IMR-90 (cell line): Measurements from ENCODE around the gene TTLL9. TPM values are rescaled to one million over a fixed set of nuclear protein-coding genes. Genes with fewer than 3 reads are reported as not detected.

Source experiments
- ATAC-seq: fragments of 200-7000 bp; cut with Tn5 transposase; 2 replicates; pipeline ENCODE4 v1.9.1; 2020; ENCODE audit warnings: low read depth, mild to moderate bottlenecking, moderate library complexity
- BruUV-seq: library from RNA; stranded (reverse); fragments of 400-500 nt; replicated peaks from 2 replicates; lab custom pipeline; 2021; lab: Mats Ljungman, UMichigan
- CTCF ChIA-PET: fragments of 300-600 bp; formaldehyde crosslinking; extraction: SDS; loops from one replicate; lab custom pipeline; 2021; ENCODE audit warnings: antibody characterized with exemption; lab: Yijun Ruan, JAX
- POLR2A ChIA-PET: fragments of 300-600 bp; sonication (Branson Sonifier 250); formaldehyde crosslinking; loops from one replicate; lab custom pipeline; 2022; ENCODE audit warnings: antibody characterized with exemption; ENCODE audit not compliant: unreplicated experiment; lab: Charles Lee
- DNase-seq: peaks from one replicate; pipeline ENCODE4 v3.0.0; 2013
- H2AFZ ChIP-seq: replicated peaks from 2 replicates; pipeline ENCODE3; 2013; ENCODE audit warnings: low read length, mild to moderate bottlenecking; ENCODE audit not compliant: poor library complexity
- H2AK5ac ChIP-seq: 2 replicates; pipeline ENCODE4 v1.6.1; 2013; ENCODE audit warnings: low read depth, low read length, inconsistent platforms
- H2AK9ac ChIP-seq: replicated peaks from 2 replicates; pipeline ENCODE3; 2013; ENCODE audit warnings: mild to moderate bottlenecking, low read depth, low read length, moderate library complexity; ENCODE audit not compliant: poor library complexity
- H2BK120ac ChIP-seq: 2 replicates; pipeline ENCODE4 v1.6.1; 2013; ENCODE audit warnings: low read depth, low read length, inconsistent platforms
- H2BK15ac ChIP-seq: 3 replicates; pipeline ENCODE4 v1.6.1; 2013; ENCODE audit warnings: low read depth, low read length, inconsistent platforms
- H2BK20ac ChIP-seq: 2 replicates; pipeline ENCODE4 v1.6.1; 2013; ENCODE audit warnings: low read depth, mild to moderate bottlenecking, inconsistent platforms, low read length, moderate library complexity
- H2BK5ac ChIP-seq: 2 replicates; pipeline ENCODE4 v1.6.1; 2013; ENCODE audit warnings: mild to moderate bottlenecking, low read depth, low read length, inconsistent platforms; ENCODE audit not compliant: poor library complexity, severe bottlenecking
- H3K14ac ChIP-seq: replicated peaks from 2 replicates; pipeline ENCODE4 v1.6.1; 2013; ENCODE audit warnings: low read depth, low read length, inconsistent platforms
- H3K18ac ChIP-seq: 2 replicates; pipeline ENCODE4 v1.6.1; 2013; ENCODE audit warnings: low read depth, low read length, control low read depth
- H3K23ac ChIP-seq: 2 replicates; pipeline ENCODE4 v1.6.1; 2013; ENCODE audit warnings: low read depth, low read length, inconsistent platforms
- H3K27ac ChIP-seq: 2 replicates; pipeline ENCODE4 v1.5.1; 2013; ENCODE audit warnings: mild to moderate bottlenecking, control low read depth, low read length; ENCODE audit not compliant: insufficient read depth
- H3K27me3 ChIP-seq: 2 replicates; pipeline ENCODE4 v1.6.1; 2013; ENCODE audit warnings: low read length; ENCODE audit not compliant: control insufficient read depth, insufficient read depth
- H3K36me3 ChIP-seq: 2 replicates; pipeline ENCODE4 v1.6.1; 2013; ENCODE audit warnings: low read length, mixed read lengths; ENCODE audit not compliant: control insufficient read depth, insufficient read depth
- H3K4ac ChIP-seq: 2 replicates; pipeline ENCODE4 v1.6.1; 2013; ENCODE audit warnings: low read depth, low read length, inconsistent platforms
- H3K4me1 ChIP-seq: 2 replicates; pipeline ENCODE4 v1.6.1; 2013; ENCODE audit warnings: low read length, mixed read lengths; ENCODE audit not compliant: control insufficient read depth, insufficient read depth
- H3K4me2 ChIP-seq: 2 replicates; pipeline ENCODE4 v1.6.1; 2013; ENCODE audit warnings: low read depth, mild to moderate bottlenecking, control low read depth, low read length, moderate library complexity
- H3K4me3 ChIP-seq: 2 replicates; pipeline ENCODE4 v1.5.1; 2013; ENCODE audit warnings: low read depth, mild to moderate bottlenecking, control low read depth, low read length, moderate library complexity; ENCODE audit not compliant: insufficient read depth
- H3K56ac ChIP-seq: 2 replicates; pipeline ENCODE4 v1.6.1; 2013; ENCODE audit warnings: low read length, inconsistent platforms; ENCODE audit not compliant: insufficient read depth; ENCODE audit errors: extremely low read depth
- H3K79me1 ChIP-seq, 2 experiments: 2 replicates each; pipeline ENCODE4 v1.6.1; 2013; ENCODE audit warnings: low read length in 2 of 2, inconsistent platforms in 1 of 2, low read depth in 1 of 2
- H3K9ac ChIP-seq: 2 replicates; pipeline ENCODE4 v1.6.1; 2013; ENCODE audit warnings: low read depth, low read length, control low read depth
- H3K9me1 ChIP-seq: 2 replicates; pipeline ENCODE4 v1.6.1; 2013; ENCODE audit warnings: low read length, inconsistent platforms; ENCODE audit not compliant: insufficient read depth
- H3K9me3 ChIP-seq: 2 replicates; pipeline ENCODE4 v1.6.1; 2013; ENCODE audit warnings: low read length; ENCODE audit not compliant: control insufficient read depth, insufficient read depth
- H4K20me1 ChIP-seq: 2 replicates; pipeline ENCODE4 v1.6.1; 2013; ENCODE audit warnings: low read length, inconsistent platforms; ENCODE audit not compliant: insufficient read depth
- H4K5ac ChIP-seq: 2 replicates; pipeline ENCODE4 v1.6.1; 2013; ENCODE audit warnings: mild to moderate bottlenecking, low read depth, low read length, control low read depth
- H4K8ac ChIP-seq, 2 experiments: 2 replicates each; pipeline ENCODE4 v1.6.1; 2013; ENCODE audit warnings: low read depth in 2 of 2, low read length in 2 of 2, control low read depth in 1 of 2, inconsistent platforms in 1 of 2
- H4K91ac ChIP-seq: 2 replicates; pipeline ENCODE4 v1.6.1; 2013; ENCODE audit warnings: low read depth, low read length, inconsistent platforms; ENCODE audit not compliant: insufficient read depth
- BHLHE40 ChIP-seq: fragments of 150-350 bp; IDR thresholded peaks from 2 replicates; pipeline ENCODE4 v1.6.1; 2016; ENCODE audit warnings: mild to moderate bottlenecking, low read depth, low read length
- CEBPB ChIP-seq: IDR thresholded peaks from 2 replicates; pipeline ENCODE4 v1.6.1; 2012; ENCODE audit warnings: low read depth, low read length, improper control_type of control experiment
- CHD1 ChIP-seq: IDR thresholded peaks from 2 replicates; pipeline ENCODE4 v1.6.1; 2012; ENCODE audit warnings: low read depth, low read length, improper control_type of control experiment
- CTCF ChIP-seq: conservative IDR thresholded peaks from 2 replicates; pipeline ENCODE4 v1.5.1; 2012; ENCODE audit warnings: mild to moderate bottlenecking, low read depth, low read length, improper control_type of control experiment
- ELK1 ChIP-seq: fragments of 150-350 bp; IDR thresholded peaks from 2 replicates; pipeline ENCODE4 v1.6.1; 2016; ENCODE audit warnings: low read depth, mild to moderate bottlenecking, low read length, moderate library complexity, borderline replicate concordance
- FOS ChIP-seq: fragments of 150-350 bp; IDR thresholded peaks from 2 replicates; pipeline ENCODE4 v1.6.1; 2016; ENCODE audit warnings: low read depth, low read length
- MAFK ChIP-seq: IDR thresholded peaks from 2 replicates; pipeline ENCODE4 v1.6.1; 2012; ENCODE audit warnings: low read depth, low read length, improper control_type of control experiment
- MAZ ChIP-seq: IDR thresholded peaks from 2 replicates; pipeline ENCODE4 v1.6.1; 2012; ENCODE audit warnings: low read depth, mild to moderate bottlenecking, low read length, improper control_type of control experiment, moderate library complexity, borderline replicate concordance
- MXI1 ChIP-seq: IDR thresholded peaks from 2 replicates; pipeline ENCODE4 v1.6.1; 2012; ENCODE audit warnings: low read depth, mild to moderate bottlenecking, low read length, moderate library complexity, borderline replicate concordance
- NFE2L2 ChIP-seq: fragments of 150-350 bp; IDR thresholded peaks from 2 replicates; pipeline ENCODE4 v1.6.1; 2016; ENCODE audit warnings: low read depth, mild to moderate bottlenecking, low read length
- POLR2A ChIP-seq: IDR thresholded peaks from 2 replicates; pipeline ENCODE4 v1.6.1; 2012; ENCODE audit warnings: mild to moderate bottlenecking, low read depth, low read length
- RAD21 ChIP-seq: IDR thresholded peaks from 2 replicates; pipeline ENCODE4 v1.6.1; 2012; ENCODE audit warnings: low read length, improper control_type of control experiment
- RCOR1 ChIP-seq: IDR thresholded peaks from 2 replicates; pipeline ENCODE4 v1.6.1; 2012; ENCODE audit warnings: mild to moderate bottlenecking, low read length, improper control_type of control experiment; ENCODE audit not compliant: insufficient replicate concordance
- RFX5 ChIP-seq: IDR thresholded peaks from 2 replicates; pipeline ENCODE4 v1.8.0; 2012; ENCODE audit warnings: low read depth, mild to moderate bottlenecking, low read length, moderate library complexity
- SMC3 ChIP-seq: fragments of 150-350 bp; IDR thresholded peaks from 2 replicates; pipeline ENCODE4 v1.6.1; 2016; ENCODE audit warnings: low read depth, mild to moderate bottlenecking, antibody characterized with exemption, low read length, moderate library complexity
- USF2 ChIP-seq: fragments of 150-350 bp; IDR thresholded peaks from 2 replicates; pipeline ENCODE4 v1.6.1; 2017; ENCODE audit warnings: mild to moderate bottlenecking, antibody characterized with exemption, low read length, low read depth
- WGBS, 2 experiments: methylation state at CpG; one replicate each; pipeline versions ENCODE4 v1.1.5 to v1.1.7; 2013; ENCODE audit warnings: missing lambda C conversion rate in 2 of 2; ENCODE audit not compliant: insufficient read length in 1 of 2; ENCODE audit errors: extremely low coverage in 2 of 2; 5-methylcytosine and 5-hydroxymethylcytosine counted together
- dilution Hi-C: fragments of 300-500 bp; cut with HindIII; formaldehyde crosslinking; loops from one replicate; pipeline ENCODE4 v1.14.3; 2018; ENCODE audit warnings: low sequenced_read_pairs; ENCODE audit not compliant: unreplicated experiment
- in situ Hi-C: fragments of 300-500 bp; cut with MboI; formaldehyde crosslinking; loops from 3 replicates; pipeline ENCODE4 v1.14.3; 2019; ENCODE audit warnings: low sequenced_read_pairs, inconsistent platforms, mixed read lengths
- intact Hi-C: fragments of 100-400 bp; cut with micrococcal nuclease; formaldehyde crosslinking; loops from 2 replicates; pipeline ENCODE4 v1.10.0; 2022
- polyA plus RNA-seq, 3 experiments: library from polyadenylated mRNA; depleted of rRNA; stranded (reverse); fragments of >200 nt; gene quantifications; 2 replicates each; pipeline ENCODE4 v1.2.3, GENCODE V29; 2012; ENCODE audit warnings: low replicate concordance in 1 of 3
- total RNA-seq: library from RNA; depleted of rRNA; stranded (reverse); fragments of >200 nt; gene quantifications from 2 replicates; pipeline ENCODE4 v1.2.3, GENCODE V29; 2012

The TTLL9 gene
- total and polyA plus RNA-seq, 2 of the 4 experiments (the other 2 are of a cell fraction) = not detected

- H2AK9ac ChIP-seq = no peak overlapping the region
- H3K4ac ChIP-seq = no peak overlapping the region
- no peak overlapping the region for H4K91ac ChIP-seq
- peaks cover 2% of the 10 kb centered on the region; the same call in 1 of the 2 replicates for H3K9me3 ChIP-seq
- dilution Hi-C loops = no loop called here
- TF ChIP-seq RCOR1 (no peak), NFE2L2 (no peak), MAFK (no peak), CEBPB (no peak), RAD21 (no peak), MXI1 (no peak), USF2 (no peak), BHLHE40 (no peak), SMC3 (no peak), CHD1 (no peak), ELK1 (no peak), MAZ (no peak), RFX5 (no peak), POLR2A (no peak), FOS (no peak), CTCF (no peak)
- WGBS, 2 experiments = 80% methylated on average over 1 of the region's 4 CpGs; no CpG with 5 or more reads in 1 of the 2 experiments
- H3K27ac ChIP-seq = no peak overlapping the region
- H4K5ac ChIP-seq = no peak overlapping the region
- H3K23ac ChIP-seq = no peak overlapping the region
- H3K27me3 ChIP-seq = no peaks in the 10 kb centered on the region
- H2AFZ ChIP-seq = no peak overlapping the region
- intact Hi-C loops = no loop called here
- no peak overlapping the region for H2BK20ac ChIP-seq
- CTCF ChIA-PET = no interaction called here
- in situ Hi-C loops = no loop called here
- POLR2A ChIA-PET = no interaction called here
- no peak overlapping the region for H3K9ac ChIP-seq
- peaks cover 7 to 15% of the 10 kb centered on the region in 2 experiments; a peak in 3 of 4 replicates for H3K79me1 ChIP-seq
- no peak overlapping the region for H3K14ac ChIP-seq
- peaks cover 43% of the 10 kb centered on the region for H3K36me3 ChIP-seq
- no peak overlapping the region for H2AK5ac ChIP-seq
- H2BK120ac ChIP-seq = no peak overlapping the region
- no peak overlapping the region for H3K4me2 ChIP-seq
- no TSS peak for BruUV-seq
- H3K4me3 ChIP-seq = no peak overlapping the region
- no peak overlapping the region for H2BK5ac ChIP-seq
- H4K20me1 ChIP-seq = no peaks in the 10 kb centered on the region; the same call in 1 of the 2 replicates
- no peak overlapping the region for H3K18ac ChIP-seq
- H3K9me1 ChIP-seq = no peaks in the 10 kb centered on the region
- H3K56ac ChIP-seq = no peak overlapping the region
- no peak overlapping the region for H4K8ac ChIP-seq
- ATAC-seq = no peak
- no peak for DNase-seq
- H3K4me1 ChIP-seq = no peaks in the 10 kb centered on the region; the same call in 1 of the 2 replicates
- no peak overlapping the region for H2BK15ac ChIP-seq
Observed at GRCh38 chr20:31945319-31945718, 74.9 kb downstream of the TTLL9 start.
